Ureter (tissue), 1 donor: ENCODE measurements around the gene QTRT2. TPM values are rescaled to one million over a fixed set of nuclear protein-coding genes. Genes with fewer than 3 reads are reported as not detected.

Source experiments
- DNase-seq: peaks from one replicate; pipeline ENCODE4 v3.0.0-alpha.2; 2020; ENCODE audit warnings: low spot score
- total RNA-seq: library from RNA; stranded (reverse); gene quantifications from one replicate; pipeline ENCODE4 v1.2.4, GENCODE V29; 2023
- donor health status: DM: yes; HTN: yes; CAD: no.

QTRT2 gene
- total RNA-seq, 1 donor from 2014 or later: 41.4 TPM

DNA sequence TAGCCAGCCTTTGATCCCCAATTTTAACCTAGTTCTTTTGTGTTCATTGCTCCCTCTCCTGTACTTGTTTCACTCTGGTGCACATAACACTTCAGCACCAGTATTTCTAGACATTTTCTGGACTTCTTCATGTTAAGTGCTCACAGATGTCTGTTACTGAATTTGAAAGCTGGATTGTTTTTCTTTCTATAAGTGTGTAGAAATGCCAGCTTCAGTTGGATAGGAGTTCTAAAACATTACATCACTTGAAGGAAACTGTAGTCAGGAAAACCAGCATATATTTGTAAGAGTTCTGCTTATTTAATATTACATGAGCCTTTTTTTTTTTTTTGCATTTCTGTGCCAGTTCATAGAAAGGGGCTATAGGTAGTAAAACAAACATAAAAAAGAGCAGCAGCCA lies 21.6 kb downstream of the QTRT2 start:
- DNase-seq: no peak

DNA sequence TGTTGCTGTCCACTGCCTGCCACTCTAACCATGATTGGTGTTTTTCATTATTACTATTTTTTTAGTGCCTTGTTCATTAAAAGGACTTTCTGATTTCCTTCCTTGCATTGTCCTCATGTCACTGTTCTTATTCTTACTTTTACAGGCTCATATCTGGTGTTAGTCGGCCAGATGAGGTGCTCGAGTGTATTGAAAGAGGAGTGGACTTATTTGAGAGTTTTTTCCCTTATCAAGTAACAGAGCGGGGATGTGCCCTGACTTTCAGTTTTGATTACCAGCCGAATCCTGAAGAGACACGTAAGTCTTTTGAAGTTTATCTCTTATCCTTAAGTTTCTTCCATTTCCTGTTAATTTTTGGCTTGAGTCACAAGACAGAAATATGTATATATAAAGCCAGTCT lies 23.2 kb downstream of the QTRT2 start:
- no peak for DNase-seq

DNA sequence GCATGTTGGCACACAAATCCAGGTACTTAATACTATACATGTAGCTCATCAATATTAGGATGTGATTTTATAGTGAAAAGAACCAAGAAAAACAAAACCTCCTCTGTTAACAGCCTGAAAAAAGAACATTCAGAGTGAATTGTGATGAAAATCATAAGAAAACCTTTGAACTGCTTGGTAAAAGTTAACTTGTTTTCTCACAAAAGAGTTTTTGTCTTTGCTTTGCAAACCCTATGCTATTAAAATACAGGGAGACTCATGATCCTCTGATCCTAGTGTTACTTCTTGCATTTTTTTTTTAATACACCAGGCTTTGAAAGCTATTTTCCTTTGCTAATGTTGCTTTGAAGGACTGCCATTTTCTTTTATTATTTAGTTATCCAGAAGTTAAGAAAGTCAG lies 23.7 kb downstream of the QTRT2 start:
- DNase-seq: no peak

DNA sequence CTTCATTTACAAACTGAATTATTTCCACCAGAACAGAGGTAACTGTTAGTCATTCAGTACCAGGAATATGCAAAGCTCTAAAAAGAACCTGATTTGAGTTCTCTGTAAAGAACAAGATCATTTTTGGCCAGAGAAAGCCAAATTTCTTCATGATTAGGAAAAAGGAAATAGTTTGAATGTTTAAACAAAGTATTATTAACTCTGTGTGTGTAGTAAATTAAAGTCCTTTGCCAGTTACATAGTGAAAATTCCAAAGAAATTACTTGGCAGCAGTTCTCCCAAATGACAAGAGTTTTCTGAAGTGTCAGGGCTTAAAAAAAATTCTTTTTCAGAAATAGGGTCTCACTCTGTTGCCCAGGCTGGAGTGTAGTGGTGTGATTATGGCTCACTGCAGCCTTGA lies 24.5 kb downstream of the QTRT2 start:
- DNase-seq: no peak

DNA sequence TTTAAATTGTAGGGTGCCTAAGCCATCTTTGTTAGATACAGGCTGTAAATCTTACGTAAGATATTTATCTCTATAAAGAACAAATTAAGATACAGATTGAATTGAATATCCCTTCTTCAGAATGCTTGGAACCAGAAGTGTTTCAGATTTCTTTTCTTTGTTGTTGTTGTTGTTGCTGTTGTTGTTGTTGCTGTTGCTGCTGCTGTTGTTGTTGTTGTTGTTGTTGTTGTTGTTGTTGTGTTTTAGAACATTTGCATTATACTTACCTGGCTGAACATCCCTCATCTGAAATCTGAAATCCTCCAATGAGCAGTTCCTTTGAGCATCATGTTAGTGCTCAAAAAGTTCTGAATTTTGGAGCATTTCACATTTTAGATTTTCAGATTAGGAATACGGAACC lies 26.6 kb downstream of the QTRT2 start:
- no peak for DNase-seq

DNA sequence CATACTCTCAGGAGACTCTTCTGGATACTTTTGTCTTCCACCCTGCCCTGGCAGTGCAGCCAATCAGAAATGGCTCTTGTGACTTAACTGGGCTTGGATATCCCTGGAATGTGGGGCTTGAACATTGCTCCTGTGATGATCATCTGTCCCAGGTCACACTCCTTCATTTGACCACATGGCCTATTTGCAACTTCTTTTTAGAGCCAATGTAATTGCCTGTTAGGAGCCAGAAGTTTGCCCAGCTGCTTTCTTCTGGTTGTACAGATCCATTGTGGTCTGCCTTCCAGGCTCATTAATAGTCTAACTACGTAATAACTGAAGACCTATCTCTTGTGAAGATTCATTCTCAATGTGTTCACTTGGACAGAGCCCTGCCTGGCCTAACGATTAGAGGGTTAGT lies 29.8 kb downstream of the QTRT2 start:
- no peak for DNase-seq

DNA sequence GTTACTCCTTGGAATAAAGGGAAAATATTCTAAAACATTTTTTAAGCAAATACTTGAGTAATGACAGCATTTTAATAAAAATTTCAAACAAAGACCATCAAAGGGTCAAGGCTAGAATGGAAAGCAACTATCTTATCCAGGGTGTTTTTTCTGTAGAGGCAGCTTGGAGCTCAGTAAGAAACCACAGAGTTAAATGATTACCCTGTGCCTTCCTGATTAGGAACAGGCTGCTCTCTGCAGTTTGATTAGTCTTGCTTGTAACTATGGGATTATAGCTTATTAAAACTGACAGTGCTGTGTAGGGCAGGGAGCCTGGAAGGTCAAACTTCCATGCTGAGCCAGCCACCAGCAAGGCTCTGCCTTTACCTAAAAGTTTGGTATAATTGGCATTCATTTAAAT lies 33.1 kb downstream of the QTRT2 start:
- no peak for DNase-seq

DNA sequence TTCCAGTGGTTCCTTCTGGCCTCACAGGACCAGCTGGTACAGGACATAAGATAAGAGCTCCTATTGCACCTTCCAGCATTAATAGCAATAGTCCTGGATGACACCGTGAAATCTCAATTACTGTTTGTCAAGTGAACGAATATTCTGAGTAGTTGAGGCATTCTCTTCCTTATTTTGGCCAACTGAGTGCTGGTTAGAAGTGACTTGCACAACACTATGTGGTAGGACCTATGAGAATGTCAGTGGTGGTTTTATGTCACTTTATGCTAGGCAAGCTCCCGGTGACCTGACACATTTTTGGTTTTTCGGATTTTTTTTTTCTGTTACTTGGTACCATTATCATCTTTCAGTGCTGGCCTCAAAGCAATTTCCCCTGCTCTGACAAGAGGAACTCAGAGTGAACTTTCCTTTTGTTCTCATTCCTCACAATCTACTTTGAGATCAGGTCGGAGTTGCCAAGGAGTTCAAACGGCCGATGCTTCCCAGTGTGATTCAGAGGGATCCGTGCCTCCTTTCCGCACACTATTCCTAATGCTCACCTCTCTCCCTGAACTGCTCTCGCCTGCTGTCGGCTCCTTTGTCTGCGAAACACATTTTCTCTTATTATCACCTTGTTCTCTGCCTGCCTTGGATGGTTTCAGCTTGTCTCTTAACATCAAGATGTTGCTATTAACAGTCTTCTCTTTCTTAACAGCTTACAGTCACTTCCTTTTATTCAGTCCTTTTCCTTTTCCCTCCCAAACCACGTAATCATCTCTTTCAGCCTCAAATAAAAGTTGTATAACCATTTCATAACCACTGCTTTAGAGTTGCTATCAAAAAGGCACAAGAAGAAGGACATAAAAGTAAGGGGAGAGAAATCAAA lies 35.8 kb downstream of the QTRT2 start:
- no peak for DNase-seq

DNA sequence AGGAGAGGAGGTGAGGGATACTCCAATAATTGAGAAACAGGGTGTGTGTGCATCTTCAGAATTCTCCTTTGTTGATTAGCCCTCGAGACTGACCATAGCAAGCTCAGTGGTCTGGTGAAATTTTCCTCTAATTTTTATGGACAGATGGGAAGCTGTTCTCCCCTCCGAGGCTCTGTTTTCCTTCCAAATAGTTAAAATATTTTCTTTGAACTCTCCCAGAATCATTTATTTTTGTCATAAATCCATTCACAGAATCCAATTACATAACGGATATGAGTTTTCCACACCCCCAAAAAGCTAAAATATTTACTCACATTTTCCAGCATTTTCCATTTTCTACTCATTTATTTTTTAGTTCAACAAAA lies 36.5 kb downstream of the QTRT2 start:
- DNase-seq: no peak

DNA sequence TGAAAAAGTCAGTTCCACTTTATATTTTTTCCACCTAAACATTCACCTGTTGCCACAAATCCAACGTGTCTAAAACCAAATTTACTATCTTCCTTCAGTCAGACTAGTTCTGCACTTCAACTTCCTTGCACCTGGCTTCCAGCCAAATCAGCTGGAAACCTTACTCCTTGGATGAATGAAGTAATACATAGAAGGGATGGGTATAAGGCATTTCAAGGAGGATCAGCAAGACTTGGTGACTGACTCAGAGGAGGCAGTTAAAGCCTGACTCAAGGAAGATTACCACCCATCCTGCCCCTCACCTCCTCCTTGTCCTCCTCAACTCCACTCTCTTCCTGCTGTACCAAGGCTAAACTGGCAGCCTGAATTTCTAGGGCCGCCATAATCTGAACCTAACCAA lies 37.1 kb downstream of the QTRT2 start:
- peak; percentile 45 for DNase-seq

DNA sequence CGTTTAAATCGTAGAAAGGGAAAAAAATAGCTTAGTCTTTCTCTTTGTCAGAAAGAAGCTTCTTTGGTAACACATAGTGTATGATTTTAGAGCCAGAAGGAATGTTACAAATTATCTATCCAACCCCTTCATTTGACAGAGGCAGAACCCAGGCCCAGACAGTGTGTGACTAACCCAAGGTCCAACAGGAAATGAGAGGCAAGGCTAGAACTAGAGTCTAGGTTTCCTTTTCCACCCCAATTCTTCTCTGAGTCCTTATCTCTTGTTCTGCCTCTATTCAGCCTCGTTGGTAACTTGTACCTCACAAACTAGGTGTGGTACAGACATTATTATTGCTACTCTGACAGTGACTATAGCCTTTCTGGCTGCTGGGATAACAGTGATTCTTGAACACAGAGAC lies 39.3 kb downstream of the QTRT2 start:
- no peak for DNase-seq

DNA sequence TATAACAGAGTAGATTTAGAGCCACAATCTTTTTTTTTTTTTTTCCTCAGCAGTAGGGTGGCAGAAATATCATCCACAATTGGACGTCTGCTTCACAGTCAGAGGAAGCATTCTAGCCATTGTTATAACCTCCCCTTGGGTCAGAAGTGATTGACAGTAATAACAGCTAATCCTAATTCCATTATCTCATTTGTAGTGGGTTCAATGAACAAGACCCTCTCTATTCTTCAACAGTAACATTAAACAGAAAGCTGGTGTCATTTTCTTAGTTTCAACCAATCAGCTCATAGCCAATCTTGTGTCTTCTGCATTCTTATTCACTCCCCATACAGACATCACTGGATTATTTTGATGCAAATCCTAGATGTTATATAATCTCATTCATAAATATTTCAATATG lies 44.6 kb downstream of the QTRT2 start:
- DNase-seq: no peak

DNA sequence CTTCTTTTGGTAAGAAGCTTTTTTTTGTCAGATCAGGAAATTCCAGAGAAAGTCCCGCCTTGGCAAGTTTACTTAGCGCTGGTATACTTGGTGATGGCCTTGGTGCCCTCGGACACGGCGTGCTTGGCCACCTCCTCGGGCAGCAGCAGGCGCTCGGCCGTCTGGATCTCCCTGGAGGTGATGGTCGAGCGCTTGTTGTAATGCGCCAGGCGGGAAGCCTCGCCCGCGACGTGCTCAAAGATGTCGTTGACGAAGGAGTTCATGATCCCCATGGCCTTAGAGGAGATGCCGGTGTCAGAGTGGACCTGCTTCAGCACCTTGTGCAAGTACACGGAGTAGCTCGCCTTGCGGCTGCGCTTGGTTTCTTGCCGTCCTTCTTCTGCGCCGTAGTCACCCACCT lies 46.6 kb downstream of the QTRT2 start:
- DNase-seq: no peak

DNA sequence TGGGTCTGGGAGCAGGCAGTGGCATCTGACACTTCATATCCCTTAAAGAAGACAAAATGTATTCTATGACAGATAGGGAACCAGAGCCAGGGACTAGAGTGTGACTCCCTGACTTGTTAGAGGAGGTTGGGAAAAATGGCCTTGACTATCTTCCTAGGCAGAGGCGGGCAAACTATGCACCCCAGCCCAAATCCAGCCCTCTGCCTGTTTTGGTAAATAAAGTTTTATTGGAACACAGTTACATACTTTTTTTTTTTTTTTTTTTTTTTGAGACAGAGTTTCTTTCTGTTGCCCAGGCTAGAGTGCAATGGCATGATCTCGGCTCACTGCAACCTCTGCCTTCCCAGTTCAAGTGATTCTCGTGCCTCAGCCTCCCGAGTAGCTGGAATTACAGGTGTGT lies 47.3 kb downstream of the QTRT2 start:
- DNase-seq: no peak

DNA sequence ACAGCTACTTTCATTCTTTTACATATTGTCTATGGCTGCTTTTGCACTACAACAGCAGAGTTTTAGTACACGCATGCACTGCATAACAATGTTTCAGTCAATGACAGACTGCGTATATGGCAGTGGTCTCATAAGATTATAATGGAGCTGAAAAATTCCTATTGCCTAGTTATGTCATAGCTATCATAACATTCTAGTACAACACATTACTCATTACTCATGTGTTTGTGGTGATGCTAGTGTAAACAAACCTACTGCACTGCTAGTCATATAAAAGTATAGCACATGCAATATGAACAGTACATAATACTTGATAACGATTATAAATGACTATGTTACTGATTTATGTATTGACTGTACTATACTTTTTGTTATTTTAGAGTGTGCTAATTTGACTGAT lies 47.9 kb downstream of the QTRT2 start:
- DNase-seq: no peak

DNA sequence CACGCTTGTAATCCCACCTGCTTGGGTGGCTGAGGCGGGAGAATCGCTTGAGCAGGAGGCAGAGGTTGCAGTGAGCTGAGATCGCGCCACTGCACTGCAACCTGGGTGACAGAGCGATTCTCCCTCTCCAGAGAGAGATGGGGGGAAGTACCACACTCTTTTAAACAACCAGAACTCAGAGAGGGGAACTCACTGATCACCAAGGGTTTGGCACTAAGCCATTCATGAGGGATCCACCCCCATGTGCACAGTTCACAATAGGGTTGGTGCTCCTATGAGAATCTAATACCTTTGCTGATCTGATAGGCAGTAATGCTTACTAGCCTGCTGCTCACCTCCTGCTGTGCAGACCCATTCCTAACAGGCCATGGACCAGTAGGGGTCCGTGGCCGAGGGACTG lies 51.6 kb downstream of the QTRT2 start:
- no peak for DNase-seq

DNA sequence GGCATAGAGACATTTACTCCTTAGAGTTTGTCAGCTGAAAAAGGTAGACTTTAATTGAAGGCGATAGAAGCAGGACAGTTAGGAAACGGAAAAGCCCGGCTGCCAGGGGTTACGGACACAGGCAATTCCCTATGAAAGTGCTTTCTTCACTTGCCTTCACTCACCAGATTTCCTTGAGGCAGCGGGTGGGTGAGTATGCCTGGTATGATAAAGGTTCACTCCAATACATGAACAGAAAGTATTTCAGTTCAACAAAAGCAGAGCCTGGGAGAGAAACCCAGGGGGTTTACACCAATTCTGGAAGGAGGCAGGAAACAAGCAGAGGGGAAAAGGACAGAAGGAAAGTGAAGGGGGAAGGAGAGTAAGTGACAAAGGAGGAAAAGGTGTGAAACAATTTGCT lies 53.9 kb downstream of the QTRT2 start:
- no peak for DNase-seq

DNA sequence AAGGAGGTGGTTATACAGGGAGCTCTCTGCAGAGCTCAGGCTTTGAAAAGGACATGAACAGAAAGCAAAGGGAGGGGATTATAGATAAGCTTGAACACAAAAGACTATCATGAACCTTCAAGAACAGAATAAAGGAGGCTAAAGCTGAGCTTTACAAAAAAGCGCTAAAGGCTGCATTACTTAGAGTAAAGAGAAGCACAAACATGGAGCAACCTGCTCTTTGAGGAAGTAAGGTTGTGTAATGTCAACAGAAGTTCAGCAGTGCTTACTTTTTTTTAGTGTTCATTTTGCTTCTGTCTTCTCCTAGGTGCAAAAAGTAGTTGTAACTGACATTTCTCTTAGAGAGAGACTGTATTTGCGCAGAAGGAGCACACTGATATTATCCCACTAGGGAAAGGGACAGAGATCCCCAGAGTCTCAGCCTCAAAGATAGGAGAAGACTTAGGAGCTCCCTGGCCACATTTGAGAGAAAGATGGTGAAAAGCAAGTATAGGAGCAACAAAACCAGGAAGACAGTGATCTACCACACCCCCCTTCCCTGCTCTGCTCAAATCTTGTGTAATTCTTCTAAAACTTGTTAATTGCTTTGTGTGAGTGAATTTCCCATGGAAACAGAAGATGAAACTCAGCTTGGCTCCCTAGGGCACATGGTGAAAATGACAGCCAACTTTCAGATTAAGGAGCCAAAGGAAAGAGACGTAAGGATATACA lies 54.7 kb downstream of the QTRT2 start:
- no peak for DNase-seq

DNA sequence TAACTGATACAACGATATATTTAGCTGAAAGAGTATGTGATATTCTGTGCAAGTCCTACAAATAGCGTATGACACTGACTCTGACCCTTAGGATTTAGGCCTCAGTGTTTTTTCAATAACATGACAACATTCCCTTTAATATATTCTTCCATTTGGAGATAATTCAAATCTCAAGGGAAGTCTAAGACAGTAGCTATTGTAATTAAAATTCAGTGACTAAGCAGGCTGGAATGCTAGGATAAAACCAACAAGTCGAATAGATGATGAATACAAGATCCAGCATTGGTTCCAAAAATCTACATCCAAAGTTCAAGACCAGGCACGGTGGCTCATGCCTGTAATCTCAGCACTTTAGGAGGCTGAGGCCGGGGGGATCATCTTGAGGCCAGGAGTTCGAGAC lies 56.2 kb downstream of the QTRT2 start:
- DNase-seq: no peak

DNA sequence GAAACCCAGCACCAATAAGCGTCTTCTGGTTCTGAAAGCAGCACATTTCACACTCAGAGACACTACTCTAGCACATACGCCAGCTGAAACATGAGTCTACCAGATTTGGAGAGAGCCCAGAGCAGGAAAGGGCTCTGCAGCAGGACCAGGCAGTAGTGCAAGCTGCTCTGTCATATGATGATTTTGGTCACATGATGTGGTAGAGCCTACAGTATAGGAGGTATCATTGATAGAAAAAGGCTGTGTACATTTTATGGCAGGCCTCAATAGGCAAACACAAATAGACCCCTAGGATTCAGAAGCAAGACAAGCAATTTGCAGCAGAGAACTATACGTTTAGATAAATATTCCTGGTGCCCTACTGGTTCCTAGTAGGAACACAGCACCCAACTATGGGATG lies 58.2 kb downstream of the QTRT2 start:
- no peak for DNase-seq

DNA sequence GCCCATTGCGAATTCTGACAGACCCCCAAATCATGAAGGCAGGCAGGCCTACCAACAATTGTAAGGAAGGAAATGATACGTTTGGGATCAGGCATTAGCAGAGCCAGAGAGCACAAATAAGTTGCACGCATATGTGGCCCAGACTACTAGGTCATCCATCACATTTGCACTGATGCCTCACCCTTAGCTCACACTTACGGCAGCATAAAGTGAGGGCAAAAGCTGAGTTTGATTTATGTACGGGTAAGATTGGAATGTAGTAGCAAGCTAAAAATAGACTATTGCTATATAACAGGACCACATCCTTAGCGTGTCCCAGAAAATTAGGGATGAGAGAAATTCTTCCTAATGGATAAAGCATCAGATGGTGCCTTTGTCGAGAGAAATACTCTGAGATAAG lies 58.6 kb downstream of the QTRT2 start:
- DNase-seq: no peak

DNA sequence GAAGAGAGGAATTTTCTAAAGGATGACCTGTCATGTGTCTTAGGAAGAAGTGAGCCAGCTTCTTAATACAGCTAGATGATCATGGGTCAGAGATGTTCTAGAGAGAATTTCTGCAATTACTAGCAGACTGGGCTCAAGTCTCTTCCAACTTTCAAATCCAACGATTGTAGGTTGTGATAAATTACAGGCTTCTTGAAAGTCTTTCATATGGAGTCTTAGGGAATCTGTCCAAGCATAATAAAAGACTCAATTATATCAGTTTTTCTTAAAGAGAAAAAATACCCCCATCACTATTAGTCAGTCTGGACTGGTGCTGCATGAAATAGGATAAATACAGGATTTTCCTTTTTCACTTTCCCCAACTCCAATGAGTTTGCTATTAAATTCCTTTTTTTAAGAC lies 63.2 kb downstream of the QTRT2 start:
- DNase-seq: no peak

DNA sequence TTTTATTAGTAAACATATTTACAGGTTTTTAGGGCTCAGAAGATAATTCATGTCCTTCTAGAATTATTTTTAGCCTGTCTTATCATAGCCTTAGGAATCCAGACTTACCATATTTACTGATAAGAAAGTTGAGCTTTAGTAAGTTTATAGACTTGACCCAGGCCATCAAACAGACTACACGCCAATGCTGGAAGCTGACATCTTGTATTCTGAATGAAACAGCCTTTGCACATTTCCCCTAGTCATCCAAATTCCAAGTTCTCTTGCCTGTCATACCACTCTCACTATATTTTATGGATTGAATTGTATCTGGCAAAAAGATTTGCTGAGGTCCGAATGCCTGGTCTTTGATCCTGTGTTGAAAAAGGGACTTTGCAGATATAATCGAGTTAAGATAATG lies 63.7 kb downstream of the QTRT2 start:
- DNase-seq: no peak
